Myometrial cell (primary cell): Measurements from ENCODE around the gene HDC. TPM values are rescaled to one million over a fixed set of nuclear protein-coding genes. Genes with fewer than 3 reads are reported as not detected.

Source experiments
- total RNA-seq: library from RNA; depleted of rRNA; stranded (reverse); fragments of >200 nt; gene quantifications from 2 replicates; pipeline ENCODE4 v1.2.3, GENCODE V29; 2015

Gene HDC, protein sequence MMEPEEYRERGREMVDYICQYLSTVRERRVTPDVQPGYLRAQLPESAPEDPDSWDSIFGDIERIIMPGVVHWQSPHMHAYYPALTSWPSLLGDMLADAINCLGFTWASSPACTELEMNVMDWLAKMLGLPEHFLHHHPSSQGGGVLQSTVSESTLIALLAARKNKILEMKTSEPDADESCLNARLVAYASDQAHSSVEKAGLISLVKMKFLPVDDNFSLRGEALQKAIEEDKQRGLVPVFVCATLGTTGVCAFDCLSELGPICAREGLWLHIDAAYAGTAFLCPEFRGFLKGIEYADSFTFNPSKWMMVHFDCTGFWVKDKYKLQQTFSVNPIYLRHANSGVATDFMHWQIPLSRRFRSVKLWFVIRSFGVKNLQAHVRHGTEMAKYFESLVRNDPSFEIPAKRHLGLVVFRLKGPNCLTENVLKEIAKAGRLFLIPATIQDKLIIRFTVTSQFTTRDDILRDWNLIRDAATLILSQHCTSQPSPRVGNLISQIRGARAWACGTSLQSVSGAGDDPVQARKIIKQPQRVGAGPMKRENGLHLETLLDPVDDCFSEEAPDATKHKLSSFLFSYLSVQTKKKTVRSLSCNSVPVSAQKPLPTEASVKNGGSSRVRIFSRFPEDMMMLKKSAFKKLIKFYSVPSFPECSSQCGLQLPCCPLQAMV
- not detected in 2 replicates for total RNA-seq

DNA sequence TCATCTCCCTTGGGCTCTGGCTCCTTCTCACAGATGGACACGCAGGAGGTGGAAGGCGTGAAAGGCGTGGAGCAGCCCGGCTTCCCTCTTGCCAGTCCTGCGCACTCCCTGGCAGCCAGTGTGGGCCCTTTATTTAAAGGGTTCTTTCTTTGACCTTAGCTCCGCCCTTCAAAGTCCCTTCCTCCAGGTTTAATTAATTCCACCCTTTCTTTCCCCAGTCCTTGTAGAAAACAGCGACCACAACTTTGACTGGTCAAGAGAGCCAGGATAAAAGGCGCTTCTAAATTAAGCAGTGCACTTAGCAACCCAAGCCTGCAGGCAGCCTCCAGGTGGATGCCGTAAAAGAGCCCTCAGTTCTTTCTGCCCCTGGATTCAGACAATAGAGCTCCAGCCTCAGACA, at the start of gene HDC:
Gene HDC, minus strand, starts transcription at position 107 of the 400 bp plus-strand sequence. Its CDS starts 103 bp downstream, at position 4.

Other genes with a start within 250 kb of the HDC start
- gene ATP8B4, start 146.5 kb downstream of the HDC start, total RNA-seq = 2.6 and 4.4 TPM in 2 replicates
- 1.4 TPM in 1 of 2 replicates, not detected in the other for gene SLC27A2, start 83.5 kb downstream of the HDC start, total RNA-seq
- 28.8 and 33.5 TPM in 2 replicates for gene GABPB1, start 89.5 kb upstream of the HDC start, total RNA-seq
- gene USP8, start 158.7 kb upstream of the HDC start, total RNA-seq = 40.4 and 51.0 TPM in 2 replicates